Stimulated activated naive CD8-positive, alpha-beta T cell treated with anti-CD3 and anti-CD28 coated beads, Interleukin-15, Interleukin-2, amounts not matched to agents 100 U/mL and 50 U/mL, for 24 hours (primary cell): ENCODE measurements around the gene TCF4.
A peak's percentile ranks its signal among the peaks of the same experiment; 100 is the strongest.

Experiments used
- ATAC-seq: fragments of 150-1000 bp; cut with Tn5 transposase; one replicate; pipeline ENCODE4 v1.10.0; 2021
- DNase-seq: peaks from one replicate; pipeline ENCODE4 v3.0.0; 2021

Gene TCF4

GRCh38 chr18:55321265-55322177, 266.5 kb downstream of the TCF4 start:
- peak; percentile 74 for ATAC-seq
- DNase-seq: peak; percentile 65

GRCh38 chr18:55320424-55321264, 267.3 kb downstream of the TCF4 start:
- DNase-seq: no peak

GRCh38 chr18:55319459-55320193, 268.4 kb downstream of the TCF4 start:
- no peak for ATAC-seq
- no peak for DNase-seq

More at GRCh38 chr18:55320424-55321264, 267.3 kb downstream of the TCF4 start:
- no peak for ATAC-seq

- no peak for ATAC-seq
- DNase-seq: no peak
Measured at GRCh38 chr18:55318951-55319441, 269.0 kb downstream of the TCF4 start.

GRCh38 chr18:55317864-55318263, 270.1 kb downstream of the TCF4 start:
- no peak for ATAC-seq

GRCh38 chr18:55317324-55317723, 270.7 kb downstream of the TCF4 start:
- DNase-seq (no peak), ATAC-seq (no peak)

More at GRCh38 chr18:55317864-55318263, 270.1 kb downstream of the TCF4 start:
- no peak for DNase-seq

- DNase-seq (no peak), ATAC-seq (no peak)
Measured at GRCh38 chr18:55316486-55317184, 271.4 kb downstream of the TCF4 start.

- no peak for DNase-seq
- ATAC-seq: no peak
Measured at GRCh38 chr18:55314615-55315237, 273.3 kb downstream of the TCF4 start.

GRCh38 chr18:55314031-55314430, 274.0 kb downstream of the TCF4 start:
- no peak for ATAC-seq
- DNase-seq: no peak

- ATAC-seq: no peak
Measured at GRCh38 chr18:55310863-55311262, 277.1 kb downstream of the TCF4 start.

GRCh38 chr18:55310044-55310676, 277.8 kb downstream of the TCF4 start:
- DNase-seq (no peak), ATAC-seq (no peak)

More at GRCh38 chr18:55310863-55311262, 277.1 kb downstream of the TCF4 start:
- DNase-seq: no peak

GRCh38 chr18:55309249-55309648, 278.7 kb downstream of the TCF4 start:
- DNase-seq (no peak), ATAC-seq (no peak)

GRCh38 chr18:55307505-55307904, 280.5 kb downstream of the TCF4 start:
- DNase-seq: no peak
- ATAC-seq: no peak

GRCh38 chr18:55306359-55307024, 281.5 kb downstream of the TCF4 start:
- no peak for DNase-seq
- no peak for ATAC-seq

- DNase-seq: no peak
- no peak for ATAC-seq
Measured at GRCh38 chr18:55302167-55302833, 285.7 kb downstream of the TCF4 start.

GRCh38 chr18:55301824-55302166, 286.2 kb downstream of the TCF4 start:
- no peak for ATAC-seq
- no peak for DNase-seq

- DNase-seq: no peak
- no peak for ATAC-seq
Measured at GRCh38 chr18:55300936-55301531, 287.0 kb downstream of the TCF4 start.

- no peak for DNase-seq
- no peak for ATAC-seq
Measured at GRCh38 chr18:55300421-55300935, 287.5 kb downstream of the TCF4 start.

GRCh38 chr18:55296778-55297177, 291.2 kb downstream of the TCF4 start:
- ATAC-seq: no peak

More at GRCh38 chr18:55296778-55297177, 291.2 kb downstream of the TCF4 start:
- no peak for DNase-seq
